ENCODE results near the gene TYK2.

GRCh38 chr19:10365518-10365917 lies 14.9 kb downstream of the TYK2 start:
- TF ChIP-seq ARNT (IDR thresholded peaks at IDR 0.05) (no peak), TCF7L2 (IDR thresholded peaks at IDR 0.05; ENCODE audit: low read depth, low read length) (no peak), NCOA2 (CRISPR knock-in tag; IDR thresholded peaks at IDR 0.05) (no peak), ZNF513 (CRISPR knock-in tag; conservative IDR thresholded peaks at IDR 0.05) (no peak), POLR2AphosphoS5 (IDR thresholded peaks at IDR 0.05; ENCODE audit: low read depth, low read length) (no peak), ZHX1 (CRISPR knock-in tag; IDR thresholded peaks at IDR 0.05; ENCODE audit: low read depth) (no peak), ZBTB3 (CRISPR knock-in tag; IDR thresholded peaks at IDR 0.05; ENCODE audit: borderline replicate concordance, low read depth) (no peak), EZH2 (conservative IDR thresholded peaks at IDR 0.05; ENCODE audit: low read depth, low read length) (no peak), ZBTB44 (CRISPR knock-in tag; IDR thresholded peaks at IDR 0.05) (no peak), SP1 (IDR thresholded peaks at IDR 0.05) (no peak), SP1 (CRISPR knock-in tag; IDR thresholded peaks at IDR 0.05) (no peak)
